ENCODE results near the gene CAMK1D. TPM values are rescaled to one million over a fixed set of nuclear protein-coding genes. Genes with fewer than 3 reads are reported as not detected.

CAMK1D gene
- polyA plus RNA-seq, 1 donor (not counting 4 experiments of a cell fraction or from before 2014, with no cell fraction given): 0.76 TPM

DNA sequence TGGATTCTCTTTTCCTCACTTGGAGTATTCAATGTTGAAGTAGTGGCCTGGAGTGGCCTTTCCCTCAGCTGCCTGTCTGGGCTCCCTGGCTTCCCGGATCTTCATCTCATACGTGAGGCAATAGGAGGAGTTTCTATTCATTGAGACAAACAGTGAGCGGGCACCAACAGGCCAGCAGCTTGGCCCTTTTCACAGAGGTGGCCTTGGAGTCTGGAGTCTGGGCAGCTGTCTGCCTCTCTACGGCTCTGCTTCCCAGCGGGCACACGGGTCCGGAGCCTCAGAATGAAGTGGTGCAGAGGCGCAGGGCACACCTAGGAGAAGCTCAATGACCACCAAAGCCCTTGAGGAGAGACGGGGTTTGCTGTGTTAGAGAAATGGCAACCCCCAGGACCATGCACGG lies 482.7 kb downstream of the CAMK1D start:
- H3K9me1 ChIP-seq (ENCODE audit: control insufficient read depth, extremely low read depth, insufficient read depth, low read length): no peaks in the 10 kb centered on the region
- H3K79me2 ChIP-seq (ENCODE audit: control insufficient read depth, insufficient read depth, low read length): no peaks in the 10 kb centered on the region
- DNase-seq (ENCODE audit: low read depth, low spot score): no peak
- H3K4me1 ChIP-seq (ENCODE audit: control insufficient read depth, extremely low read depth, insufficient read depth, low read length): peaks cover 21% of the 10 kb centered on the region
- no peak for TF ChIP-seq EZH2 (IDR thresholded peaks at IDR 0.05; ENCODE audit: low read length)
- no peak overlapping the region for H3K4me2 ChIP-seq (ENCODE audit: control insufficient read depth, extremely low read depth, insufficient read depth, low read depth, low read length)
- no peaks in the 10 kb centered on the region for H3K36me3 ChIP-seq (ENCODE audit: control insufficient read depth in 2 of 2, extremely low read depth in 1 of 2, insufficient read depth in 2 of 2, low read length in 2 of 2)
- H2AFZ ChIP-seq (ENCODE audit: control insufficient read depth, low read length): no peak overlapping the region
- H3K27ac ChIP-seq (ENCODE audit: control insufficient read depth, insufficient read depth, low read length): no peak overlapping the region
- dilution Hi-C loops (cut with MboI; ENCODE audit: extremely low pct_ligation_motif_present, low sequenced_read_pairs): no loop called here
- H3K9ac ChIP-seq (ENCODE audit: control insufficient read depth, extremely low read depth, insufficient read depth, low read length): no peak overlapping the region
- no peaks in the 10 kb centered on the region for H3K9me3 ChIP-seq (ENCODE audit: control insufficient read depth, low read depth, low read length)
- no peak for FAIRE-seq
- H3K4me3 ChIP-seq (ENCODE audit: control insufficient read depth in 2 of 3, extremely low read depth in 1 of 3, insufficient read depth in 2 of 3, low read depth in 1 of 3, low read length in 3 of 3): no peak overlapping the region
- no peaks in the 10 kb centered on the region for H3K27me3 ChIP-seq (ENCODE audit: control insufficient read depth, extremely low read depth, insufficient read depth, low read length)
- no peaks in the 10 kb centered on the region for H4K20me1 ChIP-seq (ENCODE audit: control insufficient read depth, extremely low read depth, insufficient read depth, low read length)

DNA sequence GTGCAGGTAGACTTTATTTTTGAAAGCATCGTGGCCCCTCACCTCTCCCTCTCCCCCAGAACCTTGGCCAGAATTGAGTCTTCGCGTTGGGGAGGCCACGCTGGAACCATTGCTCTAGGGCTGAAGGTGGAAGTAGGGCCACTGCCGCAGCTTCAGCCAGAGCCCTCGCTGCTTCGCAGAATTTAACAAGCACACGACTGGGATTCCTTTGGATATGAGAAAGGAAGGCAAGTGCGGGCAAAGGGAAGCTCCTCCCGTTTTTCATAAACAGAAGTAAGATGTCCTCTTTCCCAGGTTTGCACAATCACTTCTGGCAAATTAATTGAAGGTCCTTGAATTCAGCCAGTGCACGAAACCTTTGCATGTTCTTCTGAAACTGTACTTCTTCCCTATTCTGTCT lies 484.1 kb downstream of the CAMK1D start:
- H3K27ac ChIP-seq (ENCODE audit: control insufficient read depth, insufficient read depth, low read length): no peak overlapping the region
- dilution Hi-C loops (cut with MboI; ENCODE audit: extremely low pct_ligation_motif_present, low sequenced_read_pairs): no loop called here
- H3K4me2 ChIP-seq (ENCODE audit: control insufficient read depth, extremely low read depth, insufficient read depth, low read depth, low read length): peak overlapping the region; percentile 53
- no peaks in the 10 kb centered on the region for H3K79me2 ChIP-seq (ENCODE audit: control insufficient read depth, insufficient read depth, low read length)
- FAIRE-seq: peak; percentile 76
- no peaks in the 10 kb centered on the region for H3K9me3 ChIP-seq (ENCODE audit: control insufficient read depth, low read depth, low read length)
- H3K9ac ChIP-seq (ENCODE audit: control insufficient read depth, extremely low read depth, insufficient read depth, low read length): no peak overlapping the region
- no peaks in the 10 kb centered on the region for H3K9me1 ChIP-seq (ENCODE audit: control insufficient read depth, extremely low read depth, insufficient read depth, low read length)
- H3K4me3 ChIP-seq (ENCODE audit: control insufficient read depth in 2 of 3, extremely low read depth in 1 of 3, insufficient read depth in 2 of 3, low read depth in 1 of 3, low read length in 3 of 3): peak overlapping the region in 1 of 3 experiments; percentile 8
- H2AFZ ChIP-seq (ENCODE audit: control insufficient read depth, low read length): peak overlapping the region; percentile 63
- H3K36me3 ChIP-seq (ENCODE audit: control insufficient read depth in 2 of 2, extremely low read depth in 1 of 2, insufficient read depth in 2 of 2, low read length in 2 of 2): no peaks in the 10 kb centered on the region
- H3K4me1 ChIP-seq (ENCODE audit: control insufficient read depth, extremely low read depth, insufficient read depth, low read length): peaks cover 21% of the 10 kb centered on the region
- no peaks in the 10 kb centered on the region for H3K27me3 ChIP-seq (ENCODE audit: control insufficient read depth, extremely low read depth, insufficient read depth, low read length)
- no peaks in the 10 kb centered on the region for H4K20me1 ChIP-seq (ENCODE audit: control insufficient read depth, extremely low read depth, insufficient read depth, low read length)
- no peak for TF ChIP-seq EZH2 (IDR thresholded peaks at IDR 0.05; ENCODE audit: low read length)
- TF ChIP-seq, protein P1, sequence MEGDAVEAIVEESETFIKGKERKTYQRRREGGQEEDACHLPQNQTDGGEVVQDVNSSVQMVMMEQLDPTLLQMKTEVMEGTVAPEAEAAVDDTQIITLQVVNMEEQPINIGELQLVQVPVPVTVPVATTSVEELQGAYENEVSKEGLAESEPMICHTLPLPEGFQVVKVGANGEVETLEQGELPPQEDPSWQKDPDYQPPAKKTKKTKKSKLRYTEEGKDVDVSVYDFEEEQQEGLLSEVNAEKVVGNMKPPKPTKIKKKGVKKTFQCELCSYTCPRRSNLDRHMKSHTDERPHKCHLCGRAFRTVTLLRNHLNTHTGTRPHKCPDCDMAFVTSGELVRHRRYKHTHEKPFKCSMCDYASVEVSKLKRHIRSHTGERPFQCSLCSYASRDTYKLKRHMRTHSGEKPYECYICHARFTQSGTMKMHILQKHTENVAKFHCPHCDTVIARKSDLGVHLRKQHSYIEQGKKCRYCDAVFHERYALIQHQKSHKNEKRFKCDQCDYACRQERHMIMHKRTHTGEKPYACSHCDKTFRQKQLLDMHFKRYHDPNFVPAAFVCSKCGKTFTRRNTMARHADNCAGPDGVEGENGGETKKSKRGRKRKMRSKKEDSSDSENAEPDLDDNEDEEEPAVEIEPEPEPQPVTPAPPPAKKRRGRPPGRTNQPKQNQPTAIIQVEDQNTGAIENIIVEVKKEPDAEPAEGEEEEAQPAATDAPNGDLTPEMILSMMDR (optimal IDR thresholded peaks at IDR 0.05 in 1 of 3, IDR thresholded peaks at IDR 0.05 in 1 of 3, conservative IDR thresholded peaks at IDR 0.05 in 1 of 3; ENCODE audit: extremely low read depth in 1 of 3, insufficient read depth in 2 of 3, low read length in 3 of 3): no peak
- no peak for DNase-seq (ENCODE audit: low read depth, low spot score)

DNA sequence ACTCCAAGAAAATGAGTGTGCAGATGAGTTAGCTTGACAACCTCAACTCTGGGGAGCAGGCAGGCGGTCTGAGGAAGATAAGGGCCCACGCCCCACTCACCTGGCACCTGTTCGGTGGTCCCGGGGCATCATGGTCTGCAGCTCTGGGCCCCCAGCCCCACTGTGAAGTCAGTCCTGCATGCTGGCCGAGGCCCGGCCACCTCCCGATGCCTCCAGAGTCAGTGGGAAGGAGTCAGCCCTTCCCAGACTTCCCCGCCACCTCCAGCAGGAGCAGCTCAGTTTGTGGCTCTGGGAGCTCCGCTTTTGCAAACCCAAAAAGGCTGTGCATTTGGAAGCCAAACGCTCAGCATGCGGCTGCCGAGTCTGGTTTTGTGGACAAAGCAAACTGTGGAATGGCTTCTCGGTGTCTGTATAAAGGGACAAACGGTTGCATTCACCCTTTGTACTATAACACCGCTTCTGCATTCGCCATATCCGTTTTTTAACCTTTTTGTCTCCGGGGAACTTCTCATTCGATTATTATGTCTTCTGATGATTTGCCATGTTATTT lies 484.8 kb downstream of the CAMK1D start:
- no peak overlapping the region for H3K4me2 ChIP-seq (ENCODE audit: control insufficient read depth, extremely low read depth, insufficient read depth, low read depth, low read length)
- FAIRE-seq: no peak
- no peaks in the 10 kb centered on the region for H3K9me3 ChIP-seq (ENCODE audit: control insufficient read depth, low read depth, low read length)
- H3K27ac ChIP-seq (ENCODE audit: control insufficient read depth, insufficient read depth, low read length): no peak overlapping the region
- H3K79me2 ChIP-seq (ENCODE audit: control insufficient read depth, insufficient read depth, low read length): no peaks in the 10 kb centered on the region
- H3K4me1 ChIP-seq (ENCODE audit: control insufficient read depth, extremely low read depth, insufficient read depth, low read length): peaks cover 21% of the 10 kb centered on the region
- no peaks in the 10 kb centered on the region for H4K20me1 ChIP-seq (ENCODE audit: control insufficient read depth, extremely low read depth, insufficient read depth, low read length)
- no peaks in the 10 kb centered on the region for H3K9me1 ChIP-seq (ENCODE audit: control insufficient read depth, extremely low read depth, insufficient read depth, low read length)
- H3K36me3 ChIP-seq (ENCODE audit: control insufficient read depth in 2 of 2, extremely low read depth in 1 of 2, insufficient read depth in 2 of 2, low read length in 2 of 2): no peaks in the 10 kb centered on the region
- dilution Hi-C loops (cut with MboI; ENCODE audit: extremely low pct_ligation_motif_present, low sequenced_read_pairs): no loop called here
- H3K4me3 ChIP-seq (ENCODE audit: control insufficient read depth in 2 of 3, extremely low read depth in 1 of 3, insufficient read depth in 2 of 3, low read depth in 1 of 3, low read length in 3 of 3): no peak overlapping the region
- TF ChIP-seq, protein P1 (optimal IDR thresholded peaks at IDR 0.05 in 1 of 3, IDR thresholded peaks at IDR 0.05 in 1 of 3, conservative IDR thresholded peaks at IDR 0.05 in 1 of 3; ENCODE audit: extremely low read depth in 1 of 3, insufficient read depth in 2 of 3, low read length in 3 of 3): no peak
- TF ChIP-seq EZH2 (IDR thresholded peaks at IDR 0.05; ENCODE audit: low read length): no peak
- H3K27me3 ChIP-seq (ENCODE audit: control insufficient read depth, extremely low read depth, insufficient read depth, low read length): no peaks in the 10 kb centered on the region
- no peak overlapping the region for H2AFZ ChIP-seq (ENCODE audit: control insufficient read depth, low read length)
- no peak for DNase-seq (ENCODE audit: low read depth, low spot score)
- no peak overlapping the region for H3K9ac ChIP-seq (ENCODE audit: control insufficient read depth, extremely low read depth, insufficient read depth, low read length)

All from keratinocyte (primary cell).